ENCODE measurements around the gene TUBB.

TUBB gene

GRCh38 chr6:30719791-30720737 lies at the start of gene TUBB:
Gene TUBB, plus strand, starts transcription at chr6:30720352. Its CDS starts 155 bp downstream, at chr6:30720507.
- peak; percentile 93 for DNase-seq

GRCh38 chr6:30670760-30671527 lies 49.2 kb upstream of the TUBB start:
- DNase-seq = no peak

- DNase-seq = peak; percentile 68
These were observed 47.5 kb upstream of the TUBB start, which contains the start of gene DHX16 for GRCh38 chr6:30672445-30673253. Gene DHX16, minus strand, starts transcription at chr6:30673006. Its CDS starts 165 bp downstream, at chr6:30672841.

- DNase-seq = no peak
These were observed 43.4 kb upstream of the TUBB start for GRCh38 chr6:30676660-30677285.

GRCh38 chr6:30678964-30679726 lies 41.0 kb upstream of the TUBB start:
- no peak for DNase-seq

GRCh38 chr6:30679765-30680535 lies 40.2 kb upstream of the TUBB start:
- no peak for DNase-seq

- no peak for DNase-seq
These were observed 38.4 kb upstream of the TUBB start for GRCh38 chr6:30681766-30682142.

GRCh38 chr6:30682143-30683117 lies 37.7 kb upstream of the TUBB start:
- peak; percentile 70 for DNase-seq

GRCh38 chr6:30683183-30683979 lies 36.8 kb upstream of the TUBB start:
- no peak for DNase-seq

- DNase-seq = no peak
These were observed 36.2 kb upstream of the TUBB start for GRCh38 chr6:30683980-30684338.

- DNase-seq = no peak
These were observed 35.6 kb upstream of the TUBB start for GRCh38 chr6:30684386-30685156.

GRCh38 chr6:30685157-30686008 lies 34.8 kb upstream of the TUBB start:
- no peak for DNase-seq

GRCh38 chr6:30686009-30686907 lies 33.9 kb upstream of the TUBB start, which contains the start of gene PPP1R18:
Gene PPP1R18, minus strand, starts transcription at chr6:30686645. Its CDS starts 627 bp downstream, at chr6:30686018.
- no peak for DNase-seq

GRCh38 chr6:30686908-30687658 lies 33.1 kb upstream of the TUBB start:
- no peak for DNase-seq

Data from SIG-M5 (cell line).